OCI-LY7 (cell line): Measurements from ENCODE around the gene ODAD3. TPM values are rescaled to one million over a fixed set of nuclear protein-coding genes. Genes with fewer than 3 reads are reported as not detected.

Source experiments
- BruUV-seq: library from RNA; stranded (reverse); fragments of 400-500 nt; replicated peaks from 2 replicates; lab custom pipeline; 2021; lab: Mats Ljungman, UMichigan
- CTCF ChIA-PET: fragments of 300-600 bp; sonication (Branson Sonifier 250); formaldehyde crosslinking; loops from one replicate; lab custom pipeline; 2022; ENCODE audit warnings: antibody characterized with exemption; ENCODE audit not compliant: unreplicated experiment; lab: Charles Lee
- POLR2A ChIA-PET: fragments of 300-600 bp; sonication (Branson Sonifier 250); formaldehyde crosslinking; loops from one replicate; lab custom pipeline; 2022; ENCODE audit warnings: antibody characterized with exemption; lab: Charles Lee
- DNase-seq: peaks from one replicate; pipeline ENCODE4 v3.0.0-alpha.2; 2015; ENCODE audit warnings: low spot score
- H2AFZ ChIP-seq: fragments of 200-600 bp; sonication (generic), shearing (Covaris generic); 2 replicates; pipeline ENCODE4 v1.6.1; 2014; ENCODE audit warnings: mild to moderate bottlenecking, antibody characterized with exemption, low read length, moderate library complexity
- H3K27ac ChIP-seq: fragments of 200-600 bp; sonication (generic); 2 replicates; pipeline ENCODE4 v1.5.1; 2014; ENCODE audit warnings: mixed run types, low read depth, mild to moderate bottlenecking, moderate library complexity, low read length, inconsistent platforms; ENCODE audit not compliant: poor library complexity, severe bottlenecking
- H3K36me3 ChIP-seq: fragments of 200-600 bp; sonication (generic); 2 replicates; pipeline ENCODE4 v1.6.1; 2014; ENCODE audit warnings: mild to moderate bottlenecking, antibody characterized with exemption, low read length, moderate library complexity, mixed read lengths; ENCODE audit not compliant: insufficient read depth
- H3K4me1 ChIP-seq: fragments of 200-600 bp; sonication (generic); 2 replicates; pipeline ENCODE4 v1.5.1; 2014; ENCODE audit warnings: mild to moderate bottlenecking, low read length; ENCODE audit not compliant: insufficient read depth, poor library complexity, severe bottlenecking
- H3K4me2 ChIP-seq: fragments of 200-600 bp; sonication (generic); 2 replicates; pipeline ENCODE4 v1.6.1; 2014; ENCODE audit warnings: mild to moderate bottlenecking, low read length
- H3K4me3 ChIP-seq: fragments of 200-600 bp; sonication (generic); 2 replicates; pipeline ENCODE4 v1.5.1; 2014; ENCODE audit warnings: mild to moderate bottlenecking, low read depth, low read length; ENCODE audit not compliant: poor library complexity, severe bottlenecking
- H3K79me2 ChIP-seq: fragments of 200-600 bp; sonication (generic); 2 replicates; pipeline ENCODE4 v1.6.1; 2016; ENCODE audit warnings: low read depth, mild to moderate bottlenecking, low read length, moderate library complexity, mixed read lengths; ENCODE audit not compliant: insufficient read depth
- H3K9me2 ChIP-seq: fragments of 200-600 bp; sonication (generic); 2 replicates; pipeline ENCODE4 v1.6.1; 2016; ENCODE audit warnings: mild to moderate bottlenecking, low read length, mixed read lengths; ENCODE audit not compliant: insufficient read depth
- H3K9me3 ChIP-seq: fragments of 200-600 bp; sonication (generic); 2 replicates; pipeline ENCODE4 v1.6.1; 2014; ENCODE audit warnings: mild to moderate bottlenecking, mixed run types, low read length, mixed read lengths
- H4K20me1 ChIP-seq: fragments of 200-600 bp; sonication (generic); 2 replicates; pipeline ENCODE4 v1.6.1; 2014; ENCODE audit warnings: mild to moderate bottlenecking, antibody characterized with exemption, low read length, moderate library complexity, mixed read lengths; ENCODE audit not compliant: insufficient read depth
- CTCF ChIP-seq: fragments of 200-600 bp; sonication (generic); conservative IDR thresholded peaks from 2 replicates; pipeline ENCODE4 v1.5.1; 2014; ENCODE audit warnings: mild to moderate bottlenecking, antibody characterized with exemption, low read length, moderate library complexity, mixed read lengths
- EZH2phosphoT487 ChIP-seq: fragments of 200-600 bp; sonication (generic); IDR thresholded peaks from 2 replicates; pipeline ENCODE4 v1.6.1; 2018; ENCODE audit warnings: low read depth, borderline replicate concordance, mild to moderate bottlenecking, mixed run types, antibody characterized with exemption, low read length, moderate library complexity, mixed read lengths
- intact Hi-C: fragments of 100-400 bp; cut with micrococcal nuclease; formaldehyde crosslinking; loops from one replicate; pipeline ENCODE4 v1.10.0; 2022; ENCODE audit not compliant: unreplicated experiment
- total RNA-seq, 2 experiments: library from RNA; depleted of rRNA in 1 of 2; stranded (reverse); fragments of >200 nt in 1 of 2; shearing (Covaris generic) in 1 of 2; gene quantifications; 2 replicates each; pipeline ENCODE4 v1.2.3, GENCODE V29; 2014 to 2022

Gene ODAD3
- total RNA-seq, 2 experiments from 2014 or later = 0.28 to 1.2 TPM

GRCh38 chr19:11399667-11400066 is 35.3 kb downstream of the ODAD3 start:
- Histone ChIP-seq H3K36me3 (no peaks in the 10 kb centered on the region), H3K9me3 (no peaks in the 10 kb centered on the region), H3K4me1 (no peaks in the 10 kb centered on the region), H2AFZ (no peak overlapping the region), H3K79me2 (no peaks in the 10 kb centered on the region), H3K9me2 (no peaks in the 10 kb centered on the region), H3K4me2 (no peak overlapping the region), H3K27ac (no peak overlapping the region), H3K4me3 (no peak overlapping the region), H4K20me1 (no peaks in the 10 kb centered on the region)
- ChIA-PET CTCF (no interaction called here), POLR2A (no interaction called here)
- BruUV-seq = no TSS peak
- intact Hi-C loops = no loop called here
- DNase-seq = no peak
- TF ChIP-seq CTCF (no peak), EZH2phosphoT487 (no peak)

DNA sequence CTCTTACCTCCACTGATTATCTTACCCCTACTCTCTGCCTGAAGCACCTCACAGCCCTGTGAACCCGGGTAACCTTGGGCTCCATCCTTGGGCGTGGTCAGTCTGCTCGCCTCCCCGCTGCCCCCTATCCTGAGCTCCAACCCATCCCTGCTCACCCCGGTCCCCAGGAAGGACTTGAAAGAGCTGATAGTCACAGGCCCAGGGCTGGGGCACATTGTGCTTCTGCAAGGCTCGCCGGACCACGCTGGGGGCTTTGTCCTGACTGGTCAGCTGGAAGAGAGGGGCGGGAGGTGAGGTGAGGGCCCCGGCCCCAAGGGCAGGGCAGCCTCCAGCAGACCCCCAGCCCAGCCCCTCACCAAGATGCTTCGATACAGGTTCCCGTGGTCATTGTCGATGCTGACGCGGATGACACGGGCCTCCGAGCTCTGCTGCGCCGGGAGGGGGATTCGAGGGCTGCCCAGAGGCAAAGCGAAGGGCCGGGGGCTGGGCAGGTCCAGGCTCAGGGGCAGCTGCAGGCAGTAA is 37.8 kb downstream of the ODAD3 start:
- no peaks in the 10 kb centered on the region for H3K36me3 ChIP-seq
- intact Hi-C loops = no loop called here
- no peak for DNase-seq
- no peak overlapping the region for H3K27ac ChIP-seq
- H2AFZ ChIP-seq = no peak overlapping the region
- no peaks in the 10 kb centered on the region for H3K79me2 ChIP-seq
- BruUV-seq = no TSS peak
- no peak for TF ChIP-seq CTCF
- no peak for TF ChIP-seq EZH2phosphoT487
- no peaks in the 10 kb centered on the region for H4K20me1 ChIP-seq
- CTCF ChIA-PET = no interaction called here
- no peaks in the 10 kb centered on the region for H3K9me3 ChIP-seq
- no peaks in the 10 kb centered on the region for H3K4me1 ChIP-seq
- no peaks in the 10 kb centered on the region for H3K9me2 ChIP-seq
- H3K4me2 ChIP-seq = no peak overlapping the region
- POLR2A ChIA-PET = no interaction called here
- H3K4me3 ChIP-seq = no peak overlapping the region

DNA sequence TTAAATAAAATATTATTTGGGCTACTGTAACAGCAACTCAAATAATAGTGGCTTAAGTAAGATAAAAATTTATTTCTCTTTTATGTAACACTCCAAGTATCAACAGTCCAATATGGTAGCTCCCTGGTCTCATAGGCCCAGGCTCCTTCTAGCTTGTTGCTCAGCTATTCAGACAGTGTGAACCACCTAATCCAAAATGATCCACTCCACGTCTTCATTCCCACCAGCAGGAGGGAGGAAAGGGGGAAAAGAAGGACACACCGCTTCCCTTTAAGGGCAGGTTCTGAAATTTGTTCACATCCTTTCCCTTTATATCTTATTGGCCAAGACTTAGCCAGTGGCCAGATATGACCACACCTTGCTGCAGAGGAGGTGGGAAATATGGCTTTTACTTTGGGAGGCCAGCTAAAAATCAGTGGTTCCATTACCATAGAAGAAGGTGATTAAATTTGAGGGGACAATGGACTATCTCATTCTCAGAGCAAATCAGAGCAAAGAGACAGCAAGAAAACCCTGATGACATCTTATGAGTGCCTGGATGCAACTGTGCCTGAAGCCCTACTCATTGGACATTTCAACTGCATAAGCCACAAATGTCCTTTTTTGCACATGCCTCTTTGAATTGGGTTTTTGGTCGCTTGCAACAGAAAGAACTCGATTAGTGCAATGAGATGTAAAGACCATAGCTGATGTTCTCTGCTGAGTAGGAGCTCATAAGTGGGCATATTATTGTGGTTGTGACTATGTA is 43.8 kb downstream of the ODAD3 start:
- H2AFZ ChIP-seq = no peak overlapping the region
- H3K4me3 ChIP-seq = no peak overlapping the region
- H3K4me2 ChIP-seq = no peak overlapping the region
- POLR2A ChIA-PET = interaction anchor here (1.0 to 1.4 kb wide), 2 partner anchors 16 to 31 kb away, joined by 4 read pairs; partner anchors contain the start of gene SWSAP1
- H3K36me3 ChIP-seq = no peaks in the 10 kb centered on the region
- no peak for DNase-seq
- H3K9me2 ChIP-seq = no peaks in the 10 kb centered on the region
- H3K4me1 ChIP-seq = peaks cover 13% of the 10 kb centered on the region
- no peaks in the 10 kb centered on the region for H3K79me2 ChIP-seq
- H3K27ac ChIP-seq = no peak overlapping the region
- no peaks in the 10 kb centered on the region for H4K20me1 ChIP-seq
- CTCF ChIA-PET = interaction anchor here (1.1 kb wide), 1 partner anchor 9 kb away, joined by 8 read pairs; no protein-coding TSS in a partner anchor
- TF ChIP-seq CTCF (no peak), EZH2phosphoT487 (no peak)
- no TSS peak for BruUV-seq
- intact Hi-C loops = no loop called here
- H3K9me3 ChIP-seq = no peaks in the 10 kb centered on the region
